ENCODE results near the gene DLG1.

DNA sequence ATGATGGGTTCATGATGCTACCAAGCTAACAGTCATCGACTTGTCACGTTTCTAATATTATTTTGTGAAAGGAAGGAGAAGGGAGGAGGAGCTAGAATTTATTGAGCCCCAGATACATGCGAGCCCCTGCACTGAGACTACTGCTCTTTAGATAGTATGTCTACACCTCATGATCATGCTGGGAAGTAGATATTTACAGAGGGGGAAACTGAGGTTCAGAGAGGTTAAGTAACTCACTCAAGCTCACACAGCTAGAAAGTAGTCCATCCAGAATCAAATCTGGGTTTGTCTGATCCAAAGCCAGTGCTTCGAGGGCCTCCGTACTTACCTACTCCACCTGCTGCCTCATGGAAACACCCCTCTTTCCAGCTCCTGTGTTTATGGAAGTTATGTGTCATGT is 38.8 kb upstream of the DLG1 start:
- no peak for TF ChIP-seq YY1 (IDR thresholded peaks at IDR 0.05; ENCODE audit: low read depth)
- TF ChIP-seq, protein P1, sequence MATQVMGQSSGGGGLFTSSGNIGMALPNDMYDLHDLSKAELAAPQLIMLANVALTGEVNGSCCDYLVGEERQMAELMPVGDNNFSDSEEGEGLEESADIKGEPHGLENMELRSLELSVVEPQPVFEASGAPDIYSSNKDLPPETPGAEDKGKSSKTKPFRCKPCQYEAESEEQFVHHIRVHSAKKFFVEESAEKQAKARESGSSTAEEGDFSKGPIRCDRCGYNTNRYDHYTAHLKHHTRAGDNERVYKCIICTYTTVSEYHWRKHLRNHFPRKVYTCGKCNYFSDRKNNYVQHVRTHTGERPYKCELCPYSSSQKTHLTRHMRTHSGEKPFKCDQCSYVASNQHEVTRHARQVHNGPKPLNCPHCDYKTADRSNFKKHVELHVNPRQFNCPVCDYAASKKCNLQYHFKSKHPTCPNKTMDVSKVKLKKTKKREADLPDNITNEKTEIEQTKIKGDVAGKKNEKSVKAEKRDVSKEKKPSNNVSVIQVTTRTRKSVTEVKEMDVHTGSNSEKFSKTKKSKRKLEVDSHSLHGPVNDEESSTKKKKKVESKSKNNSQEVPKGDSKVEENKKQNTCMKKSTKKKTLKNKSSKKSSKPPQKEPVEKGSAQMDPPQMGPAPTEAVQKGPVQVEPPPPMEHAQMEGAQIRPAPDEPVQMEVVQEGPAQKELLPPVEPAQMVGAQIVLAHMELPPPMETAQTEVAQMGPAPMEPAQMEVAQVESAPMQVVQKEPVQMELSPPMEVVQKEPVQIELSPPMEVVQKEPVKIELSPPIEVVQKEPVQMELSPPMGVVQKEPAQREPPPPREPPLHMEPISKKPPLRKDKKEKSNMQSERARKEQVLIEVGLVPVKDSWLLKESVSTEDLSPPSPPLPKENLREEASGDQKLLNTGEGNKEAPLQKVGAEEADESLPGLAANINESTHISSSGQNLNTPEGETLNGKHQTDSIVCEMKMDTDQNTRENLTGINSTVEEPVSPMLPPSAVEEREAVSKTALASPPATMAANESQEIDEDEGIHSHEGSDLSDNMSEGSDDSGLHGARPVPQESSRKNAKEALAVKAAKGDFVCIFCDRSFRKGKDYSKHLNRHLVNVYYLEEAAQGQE (IDR thresholded peaks at IDR 0.05; ENCODE audit: low read depth): no peak
